Fibroblast of the aortic adventitia (primary cell): ENCODE results near the gene LPAR1. TPM values are rescaled to one million over a fixed set of nuclear protein-coding genes. Genes with fewer than 3 reads are reported as not detected.
A peak's percentile ranks its signal among the peaks of the same experiment; 100 is the strongest.

Experiments
- DNase-seq: peaks from one replicate; pipeline ENCODE4 v3.0.0-alpha.2; 2010; ENCODE audit warnings: low read depth
- H3K4me3 ChIP-seq: 2 replicates; pipeline ENCODE4 v1.5.1; 2011; ENCODE audit warnings: low read depth, mild to moderate bottlenecking, control low read depth, low read length, moderate library complexity
- total RNA-seq: library from RNA; depleted of rRNA; stranded (reverse); fragments of >200 nt; gene quantifications from 2 replicates; pipeline ENCODE4 v1.2.3, GENCODE V29; 2012; ENCODE audit warnings: low replicate concordance
- TF ChIP-seq, protein P1 (sequence below): IDR thresholded peaks from 2 replicates; pipeline ENCODE4 v1.5.1; 2011; ENCODE audit warnings: mild to moderate bottlenecking, low read length, control low read depth, inconsistent platforms; ENCODE audit not compliant: insufficient read depth

Gene LPAR1
- total RNA-seq, 1 donor = 265 TPM

DNA sequence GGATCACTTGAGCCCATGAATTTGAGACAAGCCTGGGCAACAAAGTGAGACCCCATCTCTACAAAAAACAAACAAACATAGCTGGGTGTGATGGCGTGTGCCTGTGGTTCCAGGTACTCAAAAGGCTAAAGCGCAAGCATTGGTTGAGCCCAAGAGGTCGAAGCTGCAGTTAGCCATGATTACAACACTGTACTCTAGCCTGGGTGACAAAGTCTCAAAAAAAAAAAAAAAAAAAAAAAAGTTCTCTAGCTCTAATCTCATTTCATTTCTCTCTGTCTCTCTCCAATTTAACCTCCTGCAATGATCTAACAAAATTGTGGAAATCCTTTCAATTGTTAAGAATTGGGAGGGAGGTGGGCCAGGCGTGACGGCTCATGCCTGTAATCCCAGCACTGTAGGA, 33.3 kb downstream of the LPAR1 start:
- DNase-seq = no peak

DNA sequence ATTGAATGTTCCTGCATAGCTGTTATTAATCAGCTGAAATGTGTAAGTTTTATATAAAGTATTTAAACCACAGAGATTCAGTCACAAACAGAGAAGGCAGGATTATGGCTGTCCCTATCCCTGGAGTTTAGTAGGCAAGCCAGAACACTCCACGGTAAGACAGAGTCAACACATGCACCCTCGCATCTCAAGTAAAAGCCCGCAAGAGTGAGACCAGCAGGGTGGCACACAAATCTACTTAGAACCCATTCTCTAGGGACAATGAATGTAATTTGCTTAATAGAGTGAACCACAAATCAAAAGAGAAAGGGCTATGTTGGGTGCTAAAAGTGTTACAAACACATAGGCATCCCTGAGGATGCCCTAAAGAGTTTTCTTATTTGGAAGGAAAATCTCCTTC, 35.1 kb downstream of the LPAR1 start:
- TF ChIP-seq, protein P1, sequence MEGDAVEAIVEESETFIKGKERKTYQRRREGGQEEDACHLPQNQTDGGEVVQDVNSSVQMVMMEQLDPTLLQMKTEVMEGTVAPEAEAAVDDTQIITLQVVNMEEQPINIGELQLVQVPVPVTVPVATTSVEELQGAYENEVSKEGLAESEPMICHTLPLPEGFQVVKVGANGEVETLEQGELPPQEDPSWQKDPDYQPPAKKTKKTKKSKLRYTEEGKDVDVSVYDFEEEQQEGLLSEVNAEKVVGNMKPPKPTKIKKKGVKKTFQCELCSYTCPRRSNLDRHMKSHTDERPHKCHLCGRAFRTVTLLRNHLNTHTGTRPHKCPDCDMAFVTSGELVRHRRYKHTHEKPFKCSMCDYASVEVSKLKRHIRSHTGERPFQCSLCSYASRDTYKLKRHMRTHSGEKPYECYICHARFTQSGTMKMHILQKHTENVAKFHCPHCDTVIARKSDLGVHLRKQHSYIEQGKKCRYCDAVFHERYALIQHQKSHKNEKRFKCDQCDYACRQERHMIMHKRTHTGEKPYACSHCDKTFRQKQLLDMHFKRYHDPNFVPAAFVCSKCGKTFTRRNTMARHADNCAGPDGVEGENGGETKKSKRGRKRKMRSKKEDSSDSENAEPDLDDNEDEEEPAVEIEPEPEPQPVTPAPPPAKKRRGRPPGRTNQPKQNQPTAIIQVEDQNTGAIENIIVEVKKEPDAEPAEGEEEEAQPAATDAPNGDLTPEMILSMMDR = no peak
- H3K4me3 ChIP-seq = no peak overlapping the region
- DNase-seq = no peak

More for the DNA sequence above, 33.3 kb downstream of the LPAR1 start:
- TF ChIP-seq, protein P1 = no peak
- no peak overlapping the region for H3K4me3 ChIP-seq

DNA sequence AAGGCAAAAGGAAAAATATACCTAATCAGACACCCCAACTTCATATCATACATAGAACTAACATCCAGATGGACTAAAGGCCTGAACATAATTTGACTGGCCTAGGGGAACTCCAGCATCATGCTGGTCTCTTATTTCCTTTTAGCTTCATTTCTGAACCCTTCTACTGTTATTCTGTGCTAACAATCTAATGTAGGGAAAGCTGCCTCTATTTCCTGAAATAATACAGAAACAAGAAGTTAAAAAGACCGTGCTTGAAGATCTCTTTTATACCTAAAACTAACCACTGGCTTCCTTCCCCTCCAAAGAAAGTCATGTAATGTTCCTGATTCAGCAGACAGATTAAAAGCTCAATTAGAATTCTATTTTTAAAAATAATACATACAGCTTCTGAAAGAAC, 36.7 kb downstream of the LPAR1 start:
- no peak overlapping the region for H3K4me3 ChIP-seq
- TF ChIP-seq, protein P1 = no peak
- DNase-seq = no peak

DNA sequence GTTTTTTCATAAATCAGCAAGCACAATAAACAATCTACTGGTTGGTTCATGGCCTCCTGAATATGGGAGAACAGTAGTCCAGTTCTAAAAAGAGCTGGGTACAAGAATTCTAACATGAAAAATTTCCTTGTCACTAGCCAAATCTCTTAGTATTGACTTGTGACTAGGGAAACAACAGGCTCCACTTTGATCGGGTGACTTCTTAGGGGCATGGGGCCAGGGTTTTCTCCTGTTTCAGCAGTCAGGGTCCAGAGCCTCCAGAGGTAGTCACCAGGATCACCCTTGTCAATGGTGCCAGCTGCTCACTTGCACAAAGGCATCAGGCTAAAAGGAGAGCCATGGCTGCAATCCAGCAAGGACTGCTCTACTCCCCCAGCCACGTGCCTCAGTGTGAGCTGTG, 38.1 kb downstream of the LPAR1 start:
- DNase-seq = no peak
- TF ChIP-seq, protein P1 = no peak
- no peak overlapping the region for H3K4me3 ChIP-seq

DNA sequence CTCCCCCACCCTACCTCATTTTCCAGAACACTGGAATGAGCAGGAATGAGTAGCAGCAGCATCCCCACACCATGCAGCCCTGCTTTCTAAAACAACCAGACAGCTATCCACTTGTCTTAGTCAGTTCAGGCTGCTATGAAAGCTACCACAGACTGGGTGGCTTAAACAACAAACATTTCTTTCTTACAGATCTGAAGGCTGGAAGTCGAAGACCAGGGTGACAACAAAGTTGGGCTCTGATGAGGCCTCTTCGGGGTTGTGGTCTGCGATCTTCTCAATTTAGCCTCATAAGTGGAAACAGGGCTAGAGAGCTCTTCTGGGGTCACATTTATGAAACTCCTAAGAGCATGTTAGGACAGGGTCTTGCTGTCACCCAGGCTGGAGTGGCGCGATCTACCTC, 38.9 kb downstream of the LPAR1 start:
- TF ChIP-seq, protein P1 = no peak
- DNase-seq = no peak
- H3K4me3 ChIP-seq = no peak overlapping the region

DNA sequence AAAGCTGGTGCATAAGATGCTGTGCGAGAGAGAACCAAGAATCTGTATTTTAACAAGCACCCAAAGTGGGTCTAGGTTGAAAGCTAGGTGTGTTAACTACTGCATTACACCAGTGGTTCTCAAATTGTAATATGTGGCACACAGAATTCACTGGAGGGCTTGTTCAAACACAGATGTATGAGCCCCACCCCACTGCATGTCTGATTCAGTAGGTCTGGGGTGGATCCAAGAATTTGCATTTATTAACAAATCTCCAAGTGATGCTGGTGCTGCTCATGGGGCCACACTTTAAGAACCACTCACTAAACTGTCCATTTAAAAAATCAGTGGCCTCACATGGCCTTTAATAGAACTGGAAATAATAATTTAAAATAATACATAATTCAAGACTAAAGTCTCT, 40.4 kb downstream of the LPAR1 start:
- DNase-seq = peak; percentile 68
- TF ChIP-seq, protein P1 = no peak
- no peak overlapping the region for H3K4me3 ChIP-seq
